Measurements from ENCODE around the gene STKLD1.
"Not testable (repeated sequence)": the region's sequence is repeated elsewhere in the genome, so short reads cannot be mapped to it uniquely, and the experiment has no call there.

STKLD1 gene

GRCh38 chr9:133436681-133437080 is 60.5 kb downstream of the STKLD1 start:
- Mint-ChIP-seq H3K36me3 (ENCODE audit: insufficient read depth) (peaks cover 2% of the 10 kb centered on the region), H3K27me3 (no peaks in the 10 kb centered on the region), H3K27ac (ENCODE audit: low read depth) (no peak overlapping the region), H3K4me1 (no peaks in the 10 kb centered on the region), H3K4me3 (no peak overlapping the region), H3K9me3 (no peaks in the 10 kb centered on the region)
- ATAC-seq (replicated peaks; ENCODE audit: extremely low read depth, poor library complexity, severe bottlenecking) = no peak
- DNase-seq (ENCODE audit: low spot score in 2 of 2) = no peak

- no peak overlapping the region for H3K4me3 Mint-ChIP-seq
- no peak for ATAC-seq (replicated peaks; ENCODE audit: extremely low read depth, poor library complexity, severe bottlenecking)
- H3K4me1 Mint-ChIP-seq = no peaks in the 10 kb centered on the region
- no peaks in the 10 kb centered on the region for H3K27me3 Mint-ChIP-seq
- peaks cover 2% of the 10 kb centered on the region for H3K36me3 Mint-ChIP-seq (ENCODE audit: insufficient read depth)
- no peak overlapping the region for H3K27ac Mint-ChIP-seq (ENCODE audit: low read depth)
- no peak for DNase-seq (ENCODE audit: low spot score in 2 of 2)
- no peaks in the 10 kb centered on the region for H3K9me3 Mint-ChIP-seq
Measured at GRCh38 chr9:133437753-133438531, 61.8 kb downstream of the STKLD1 start.

- DNase-seq (ENCODE audit: low spot score in 2 of 2) (no peak), ATAC-seq (replicated peaks; ENCODE audit: extremely low read depth, poor library complexity, severe bottlenecking) (no peak)
- no peak overlapping the region for H3K4me3 Mint-ChIP-seq
- no peak overlapping the region for H3K27ac Mint-ChIP-seq (ENCODE audit: low read depth)
- H3K4me1 Mint-ChIP-seq = no peaks in the 10 kb centered on the region
- H3K36me3 Mint-ChIP-seq (ENCODE audit: insufficient read depth) = peaks cover 2% of the 10 kb centered on the region
- no peaks in the 10 kb centered on the region for H3K27me3 Mint-ChIP-seq
- H3K9me3 Mint-ChIP-seq = no peaks in the 10 kb centered on the region
Measured at GRCh38 chr9:133439337-133439736, 63.2 kb downstream of the STKLD1 start.

- ATAC-seq (replicated peaks; ENCODE audit: extremely low read depth, poor library complexity, severe bottlenecking) = no peak
- Mint-ChIP-seq H3K4me1 (no peaks in the 10 kb centered on the region), H3K27ac (ENCODE audit: low read depth) (no peak overlapping the region), H3K4me3 (no peak overlapping the region), H3K36me3 (ENCODE audit: insufficient read depth) (peaks cover 2% of the 10 kb centered on the region), H3K27me3 (no peaks in the 10 kb centered on the region), H3K9me3 (no peaks in the 10 kb centered on the region)
- DNase-seq (ENCODE audit: low spot score in 2 of 2) = no peak
Measured at GRCh38 chr9:133440874-133441273, 64.7 kb downstream of the STKLD1 start.

GRCh38 chr9:133441571-133441970 is 65.4 kb downstream of the STKLD1 start:
- DNase-seq (ENCODE audit: low spot score in 2 of 2) = no peak
- H3K4me3 Mint-ChIP-seq = no peak overlapping the region
- H3K27ac Mint-ChIP-seq (ENCODE audit: low read depth) = no peak overlapping the region

GRCh38 chr9:133443248-133443647 is 67.1 kb downstream of the STKLD1 start:
- DNase-seq (ENCODE audit: low spot score in 2 of 2) = no peak
- Mint-ChIP-seq H3K36me3 (ENCODE audit: insufficient read depth) (no peaks in the 10 kb centered on the region), H3K9me3 (no peaks in the 10 kb centered on the region), H3K27ac (ENCODE audit: low read depth) (no peak overlapping the region), H3K4me3 (no peak overlapping the region), H3K4me1 (no peaks in the 10 kb centered on the region), H3K27me3 (no peaks in the 10 kb centered on the region)
- no peak for ATAC-seq (replicated peaks; ENCODE audit: extremely low read depth, poor library complexity, severe bottlenecking)

More at GRCh38 chr9:133441571-133441970, 65.4 kb downstream of the STKLD1 start:
- no peaks in the 10 kb centered on the region for H3K4me1 Mint-ChIP-seq
- no peak for ATAC-seq (replicated peaks; ENCODE audit: extremely low read depth, poor library complexity, severe bottlenecking)
- no peaks in the 10 kb centered on the region for H3K27me3 Mint-ChIP-seq
- H3K36me3 Mint-ChIP-seq (ENCODE audit: insufficient read depth) = peaks cover 2% of the 10 kb centered on the region
- no peaks in the 10 kb centered on the region for H3K9me3 Mint-ChIP-seq

- no peak overlapping the region for H3K4me3 Mint-ChIP-seq
- no peaks in the 10 kb centered on the region for H3K27me3 Mint-ChIP-seq
- H3K27ac Mint-ChIP-seq (ENCODE audit: low read depth) = no peak overlapping the region
- no peaks in the 10 kb centered on the region for H3K9me3 Mint-ChIP-seq
- ATAC-seq (replicated peaks; ENCODE audit: extremely low read depth, poor library complexity, severe bottlenecking) = no peak
- H3K36me3 Mint-ChIP-seq (ENCODE audit: insufficient read depth) = no peaks in the 10 kb centered on the region
- DNase-seq (ENCODE audit: low spot score in 2 of 2) = no peak
- H3K4me1 Mint-ChIP-seq = no peaks in the 10 kb centered on the region
Measured at GRCh38 chr9:133443982-133444381, 67.8 kb downstream of the STKLD1 start.

- Mint-ChIP-seq H3K27me3 (no peaks in the 10 kb centered on the region), H3K4me3 (no peak overlapping the region), H3K36me3 (ENCODE audit: insufficient read depth) (no peaks in the 10 kb centered on the region), H3K4me1 (no peaks in the 10 kb centered on the region), H3K27ac (ENCODE audit: low read depth) (no peak overlapping the region), H3K9me3 (no peaks in the 10 kb centered on the region)
- ATAC-seq (replicated peaks; ENCODE audit: extremely low read depth, poor library complexity, severe bottlenecking) = no peak
- no peak for DNase-seq (ENCODE audit: low spot score in 2 of 2)
Measured at GRCh38 chr9:133445293-133445969, 69.3 kb downstream of the STKLD1 start.

- Mint-ChIP-seq H3K4me3 (no peak overlapping the region), H3K9me3 (no peaks in the 10 kb centered on the region), H3K36me3 (ENCODE audit: insufficient read depth) (no peaks in the 10 kb centered on the region), H3K27me3 (peaks cover under 1% of the 10 kb centered on the region), H3K4me1 (no peaks in the 10 kb centered on the region), H3K27ac (ENCODE audit: low read depth) (no peak overlapping the region)
- DNase-seq (ENCODE audit: low spot score in 2 of 2) = no peak
- ATAC-seq (replicated peaks; ENCODE audit: extremely low read depth, poor library complexity, severe bottlenecking) = no peak
Measured at GRCh38 chr9:133448487-133448972, 72.4 kb downstream of the STKLD1 start.

- Mint-ChIP-seq H3K27me3 (peaks cover 13% of the 10 kb centered on the region), H3K36me3 (ENCODE audit: insufficient read depth) (no peaks in the 10 kb centered on the region), H3K27ac (ENCODE audit: low read depth) (no peak overlapping the region), H3K4me1 (no peaks in the 10 kb centered on the region), H3K9me3 (no peaks in the 10 kb centered on the region), H3K4me3 (no peak overlapping the region)
- no peak for DNase-seq (ENCODE audit: low spot score in 2 of 2)
- ATAC-seq (replicated peaks; ENCODE audit: extremely low read depth, poor library complexity, severe bottlenecking) = no peak
Measured at GRCh38 chr9:133449760-133450159, 73.6 kb downstream of the STKLD1 start.

GRCh38 chr9:133451865-133452264 is 75.7 kb downstream of the STKLD1 start:
- H3K27ac Mint-ChIP-seq (ENCODE audit: low read depth); H3K9me3 Mint-ChIP-seq; H3K36me3 Mint-ChIP-seq (ENCODE audit: insufficient read depth); H3K4me1 Mint-ChIP-seq; ATAC-seq (replicated peaks; ENCODE audit: extremely low read depth, poor library complexity, severe bottlenecking); DNase-seq (ENCODE audit: low spot score in 2 of 2); H3K4me3 Mint-ChIP-seq: not testable (repeated sequence)
- peaks cover 16% of the 10 kb centered on the region for H3K27me3 Mint-ChIP-seq

GRCh38 chr9:133452562-133452961 is 76.4 kb downstream of the STKLD1 start:
- Mint-ChIP-seq H3K4me3 (no peak overlapping the region), H3K9me3 (no peaks in the 10 kb centered on the region), H3K4me1 (no peaks in the 10 kb centered on the region), H3K27me3 (peaks cover 16% of the 10 kb centered on the region), H3K27ac (ENCODE audit: low read depth) (no peak overlapping the region), H3K36me3 (ENCODE audit: insufficient read depth) (no peaks in the 10 kb centered on the region)
- ATAC-seq (replicated peaks; ENCODE audit: extremely low read depth, poor library complexity, severe bottlenecking) = no peak
- no peak for DNase-seq (ENCODE audit: low spot score in 2 of 2)

- Mint-ChIP-seq H3K27ac (ENCODE audit: low read depth) (no peak overlapping the region), H3K9me3 (no peaks in the 10 kb centered on the region), H3K36me3 (ENCODE audit: insufficient read depth) (no peaks in the 10 kb centered on the region), H3K27me3 (peaks cover 16% of the 10 kb centered on the region), H3K4me1 (no peaks in the 10 kb centered on the region), H3K4me3 (no peak overlapping the region)
- ATAC-seq (replicated peaks; ENCODE audit: extremely low read depth, poor library complexity, severe bottlenecking) = no peak
- no peak for DNase-seq (ENCODE audit: low spot score in 2 of 2)
Measured at GRCh38 chr9:133453651-133454050, 77.5 kb downstream of the STKLD1 start.

Measured in central memory CD8-positive, alpha-beta T cell (primary cell).